ES-I3 (cell line): ENCODE data around the gene SSH3.

Experiments
- H3K36me3 ChIP-seq: 2 replicates; pipeline ENCODE4 v1.6.1; 2013; ENCODE audit warnings: mild to moderate bottlenecking, low read length, control low read depth, moderate library complexity; ENCODE audit not compliant: insufficient read depth
- H3K4me1 ChIP-seq: 2 replicates; pipeline ENCODE4 v1.6.1; 2013; ENCODE audit warnings: mild to moderate bottlenecking, control low read depth, low read length; ENCODE audit not compliant: insufficient read depth
- H3K9ac ChIP-seq: 2 replicates; pipeline ENCODE4 v1.6.1; 2013; ENCODE audit warnings: low read depth, mild to moderate bottlenecking, low read length, moderate library complexity
- H3K9me3 ChIP-seq: 2 replicates; pipeline ENCODE4 v1.6.1; 2013; ENCODE audit warnings: mild to moderate bottlenecking, low read length, moderate library complexity; ENCODE audit not compliant: control insufficient read depth, insufficient read depth

Gene SSH3

GRCh38 chr11:67302571-67303131 is 679 bp upstream of the SSH3 start:
- Histone ChIP-seq H3K9me3 (no peaks in the 10 kb centered on the region), H3K4me1 (no peaks in the 10 kb centered on the region), H3K36me3 (peaks cover 5% of the 10 kb centered on the region; the same call in 1 of the 2 replicates), H3K9ac (peak overlapping the region; percentile 71)

- Histone ChIP-seq H3K4me1 (no peaks in the 10 kb centered on the region), H3K36me3 (peaks cover 5% of the 10 kb centered on the region; the same call in 1 of the 2 replicates), H3K9ac (peak overlapping the region; percentile 71), H3K9me3 (no peaks in the 10 kb centered on the region)
These were observed 593 bp downstream of the SSH3 start for GRCh38 chr11:67303835-67304411.

GRCh38 chr11:67304511-67305113 is 1.3 kb downstream of the SSH3 start:
- H3K9ac ChIP-seq: peak overlapping the region; percentile 71; the same call in 1 of the 2 replicates
- H3K4me1 ChIP-seq: no peaks in the 10 kb centered on the region
- H3K9me3 ChIP-seq: no peaks in the 10 kb centered on the region
- peaks cover 5% of the 10 kb centered on the region; the same call in 1 of the 2 replicates for H3K36me3 ChIP-seq

GRCh38 chr11:67306769-67307544 is 3.6 kb downstream of the SSH3 start:
- H3K9ac ChIP-seq: no peak overlapping the region
- no peaks in the 10 kb centered on the region for H3K9me3 ChIP-seq
- H3K4me1 ChIP-seq: no peaks in the 10 kb centered on the region
- no peaks in the 10 kb centered on the region for H3K36me3 ChIP-seq

- H3K9me3 ChIP-seq: no peaks in the 10 kb centered on the region
- H3K9ac ChIP-seq: no peak overlapping the region
- no peaks in the 10 kb centered on the region for H3K36me3 ChIP-seq
- no peaks in the 10 kb centered on the region for H3K4me1 ChIP-seq
These were observed 4.2 kb downstream of the SSH3 start for GRCh38 chr11:67307545-67308001.

GRCh38 chr11:67308031-67308866 is 4.9 kb downstream of the SSH3 start:
- Histone ChIP-seq H3K4me1 (no peaks in the 10 kb centered on the region), H3K36me3 (no peaks in the 10 kb centered on the region), H3K9me3 (no peaks in the 10 kb centered on the region), H3K9ac (no peak overlapping the region)

- H3K9me3 ChIP-seq: no peaks in the 10 kb centered on the region
- no peaks in the 10 kb centered on the region for H3K36me3 ChIP-seq
- H3K9ac ChIP-seq: no peak overlapping the region
- H3K4me1 ChIP-seq: no peaks in the 10 kb centered on the region
These were observed 5.8 kb downstream of the SSH3 start for GRCh38 chr11:67309166-67309565.

GRCh38 chr11:67309661-67310061 is 6.3 kb downstream of the SSH3 start:
- no peak overlapping the region for H3K9ac ChIP-seq
- H3K36me3 ChIP-seq: no peaks in the 10 kb centered on the region
- H3K9me3 ChIP-seq: no peaks in the 10 kb centered on the region
- no peaks in the 10 kb centered on the region for H3K4me1 ChIP-seq

- H3K9me3 ChIP-seq: no peaks in the 10 kb centered on the region
- no peak overlapping the region for H3K9ac ChIP-seq
- no peaks in the 10 kb centered on the region for H3K4me1 ChIP-seq
- no peaks in the 10 kb centered on the region for H3K36me3 ChIP-seq
These were observed 7.1 kb downstream of the SSH3 start for GRCh38 chr11:67310246-67311050.

GRCh38 chr11:67311051-67311555 is 7.8 kb downstream of the SSH3 start:
- H3K9ac ChIP-seq: no peak overlapping the region
- no peaks in the 10 kb centered on the region for H3K9me3 ChIP-seq
- no peaks in the 10 kb centered on the region for H3K4me1 ChIP-seq
- no peaks in the 10 kb centered on the region for H3K36me3 ChIP-seq

- Histone ChIP-seq H3K4me1 (no peaks in the 10 kb centered on the region), H3K36me3 (no peaks in the 10 kb centered on the region), H3K9ac (no peak overlapping the region), H3K9me3 (no peaks in the 10 kb centered on the region)
These were observed 8.3 kb downstream of the SSH3 start for GRCh38 chr11:67311556-67312082.

- Histone ChIP-seq H3K4me1 (no peaks in the 10 kb centered on the region), H3K9me3 (no peaks in the 10 kb centered on the region), H3K36me3 (no peaks in the 10 kb centered on the region), H3K9ac (no peak overlapping the region)
These were observed 9.1 kb downstream of the SSH3 start for GRCh38 chr11:67312187-67313021.
